OCI-M2 (cell line): ENCODE measurements around the gene COL16A1.

Source experiments
- DNase-seq: peaks from one replicate; lab custom pipeline; 2025; ENCODE audit not compliant: unreplicated experiment; lab: John Stamatoyannopoulos, UW

Gene COL16A1

DNA sequence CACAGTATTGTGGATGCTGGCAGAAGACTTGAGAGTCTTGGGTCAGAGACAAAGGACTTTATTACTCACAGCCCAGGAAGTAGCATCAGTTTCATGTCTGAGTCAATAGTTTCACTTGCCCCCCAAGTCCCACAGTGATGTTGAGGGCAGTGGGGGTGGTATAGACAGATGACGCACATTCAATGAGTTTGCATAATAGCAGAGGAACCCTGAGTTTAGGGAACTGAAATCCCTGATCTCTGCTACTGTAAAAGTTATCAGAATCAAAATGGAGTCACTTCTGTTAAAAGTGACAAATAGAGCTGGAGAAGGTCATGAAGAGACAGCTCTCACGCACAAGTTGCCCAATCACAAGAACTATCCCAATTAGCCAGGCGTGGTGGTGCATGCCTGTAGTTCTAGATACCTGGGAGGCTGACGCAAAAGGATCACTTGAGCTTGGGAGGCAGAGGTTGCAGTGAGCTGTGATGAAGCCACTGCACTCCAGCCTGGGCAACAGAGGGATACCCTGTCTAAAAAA, 97.8 kb downstream of the COL16A1 start:
- DNase-seq = no peak
